ENCODE results near the gene RASGRP2. TPM values are rescaled to one million over a fixed set of nuclear protein-coding genes. Genes with fewer than 3 reads are reported as not detected.

Gene RASGRP2
- total and polyA plus RNA-seq, 2 experiments from 2014 or later = 30.1 to 50.4 TPM

GRCh38 chr11:64788321-64789215, 44.6 kb upstream of the RASGRP2 start (continued):
- TF ChIP-seq ZNF462 (CRISPR knock-in tag; IDR thresholded peaks at IDR 0.05) (no peak), ZNF331 (CRISPR knock-in tag; IDR thresholded peaks at IDR 0.05; ENCODE audit: low read depth) (no peak), CREB1 (CRISPR knock-in tag; IDR thresholded peaks at IDR 0.05; ENCODE audit: low read depth) (no peak), NANOG (IDR thresholded peaks at IDR 0.05; ENCODE audit: borderline replicate concordance) (no peak), EZH2phosphoT487 (IDR thresholded peaks at IDR 0.05; ENCODE audit: unreplicated experiment) (no peak), CTCF (conservative IDR thresholded peaks at IDR 0.05; ENCODE audit: low read depth in 2 of 2) (no peak), JUNB (IDR thresholded peaks at IDR 0.05; ENCODE audit: unreplicated experiment) (no peak)

Measured in GM23338 (cell line).